PC-9 (cell line): Measurements from ENCODE around the gene CIP2A. TPM values are rescaled to one million over a fixed set of nuclear protein-coding genes. Genes with fewer than 3 reads are reported as not detected.

Source experiments
- Bru-seq: library from RNA; stranded (reverse); fragments of 400-500 nt; gene quantifications from one replicate; lab custom pipeline; 2021; lab: Mats Ljungman, UMichigan
- BruChase-seq, 2 experiments: library from RNA; stranded (reverse); fragments of 400-500 nt; gene quantifications; one replicate each; lab custom pipeline; 2021; lab: Mats Ljungman, UMichigan
- BruUV-seq: library from RNA; stranded (reverse); fragments of 400-500 nt; replicated peaks from 2 replicates; lab custom pipeline; 2021; lab: Mats Ljungman, UMichigan
- CTCF ChIA-PET: fragments of 300-600 bp; sonication (Branson Sonifier 250); formaldehyde crosslinking; loops from one replicate; lab custom pipeline; 2022; ENCODE audit warnings: antibody characterized with exemption; lab: Charles Lee
- POLR2A ChIA-PET: fragments of 300-600 bp; sonication (Branson Sonifier 250); formaldehyde crosslinking; loops from one replicate; lab custom pipeline; 2022; ENCODE audit warnings: antibody characterized with exemption; ENCODE audit not compliant: unreplicated experiment; lab: Charles Lee
- DNase-seq, 2 experiments: peaks; one replicate each; pipeline versions ENCODE4 v3.0.0 to v3.0.0-alpha.2; 2015 to 2022; ENCODE audit warnings: mixed read lengths in 1 of 2
- H2AFZ ChIP-seq: fragments of 200-600 bp; sonication (generic); 2 replicates; pipeline ENCODE4 v1.8.1; 2017; ENCODE audit warnings: antibody characterized with exemption
- H3F3A ChIP-seq: fragments of 200-600 bp; sonication (generic); 2 replicates; pipeline ENCODE4 v1.8.1; 2017; ENCODE audit warnings: antibody characterized with exemption, mild to moderate bottlenecking, low read depth; ENCODE audit not compliant: insufficient read depth
- H3K27ac ChIP-seq: fragments of 200-600 bp; sonication (generic); 2 replicates; pipeline ENCODE4 v1.6.1; 2016; ENCODE audit warnings: mixed run types
- H3K27me3 ChIP-seq: fragments of 200-600 bp; sonication (generic); 2 replicates; pipeline ENCODE4 v1.6.1; 2016; ENCODE audit warnings: low read depth, mixed run types; ENCODE audit not compliant: insufficient read depth
- H3K36me3 ChIP-seq: fragments of 200-600 bp; sonication (generic); 2 replicates; pipeline ENCODE4 v1.6.1; 2016; ENCODE audit warnings: low read depth, mixed run types
- H3K4me1 ChIP-seq: fragments of 200-600 bp; sonication (generic); replicated peaks from 2 replicates; pipeline ENCODE4 v1.6.1; 2016; ENCODE audit warnings: mixed run types; ENCODE audit not compliant: insufficient read depth
- H3K4me2 ChIP-seq: fragments of 200-600 bp; sonication (generic); 2 replicates; pipeline ENCODE4 v1.6.1; 2017; ENCODE audit warnings: mixed run types
- H3K4me3 ChIP-seq: fragments of 200-600 bp; sonication (generic); 2 replicates; pipeline ENCODE4 v1.6.1; 2016; ENCODE audit warnings: mixed run types
- H3K79me2 ChIP-seq: fragments of 200-600 bp; sonication (generic); 2 replicates; pipeline ENCODE4 v1.6.1; 2017; ENCODE audit warnings: low read depth, mixed run types
- H3K9me2 ChIP-seq: fragments of 200-600 bp; sonication (generic); 2 replicates; pipeline ENCODE4 v1.8.1; 2017; ENCODE audit warnings: mild to moderate bottlenecking; ENCODE audit not compliant: insufficient read depth
- H3K9me3 ChIP-seq: fragments of 200-600 bp; sonication (generic); 2 replicates; pipeline ENCODE4 v1.8.1; 2016; ENCODE audit warnings: low read depth; ENCODE audit not compliant: insufficient read depth
- H4K20me1 ChIP-seq: fragments of 200-600 bp; sonication (generic); 2 replicates; pipeline ENCODE4 v1.8.1; 2017; ENCODE audit not compliant: insufficient read depth
- CTCF ChIP-seq: fragments of 200-600 bp; sonication (generic); conservative IDR thresholded peaks from 2 replicates; pipeline ENCODE4 v1.6.1; 2017; ENCODE audit warnings: mixed run types, antibody characterized with exemption, mild to moderate bottlenecking, moderate library complexity
- EZH2 ChIP-seq: fragments of 200-600 bp; sonication (generic); IDR thresholded peaks from 2 replicates; pipeline ENCODE4 v1.8.0; 2017; ENCODE audit warnings: antibody characterized with exemption, low read depth
- intact Hi-C: fragments of 100-400 bp; cut with micrococcal nuclease; formaldehyde crosslinking; loops from one replicate; pipeline ENCODE4 v1.10.0; 2022; ENCODE audit not compliant: unreplicated experiment
- long read RNA-seq: library from polyadenylated mRNA; stranded (forward); transcript quantifications from one replicate; pipeline ENCODE4 v2.0.0, GENCODE V29; 2022
- total RNA-seq: library from RNA; stranded (reverse); gene quantifications from 2 replicates; pipeline ENCODE4 v1.2.3, GENCODE V29; 2021

CIP2A gene
- 40.6 and 41.1 TPM in 2 replicates for total RNA-seq
- Bru-seq, nascent RNA, result percentile 95 among the genes with signal in this experiment
- BruChase-seq, experiment 1, labeled RNA remaining after a 2-hour chase, result percentile 93 among the genes with signal in this experiment
- BruChase-seq, experiment 2, labeled RNA remaining after a 6-hour chase, result percentile 89 among the genes with signal in this experiment
- long read RNA-seq, full-length matches to known transcripts, result 2 of 16 reads
- long read RNA-seq, partial matches to known transcripts, result 12 of 16 reads
- long read RNA-seq, other reads (novel, unspliced or antisense), result 2 of 16 reads

DNA sequence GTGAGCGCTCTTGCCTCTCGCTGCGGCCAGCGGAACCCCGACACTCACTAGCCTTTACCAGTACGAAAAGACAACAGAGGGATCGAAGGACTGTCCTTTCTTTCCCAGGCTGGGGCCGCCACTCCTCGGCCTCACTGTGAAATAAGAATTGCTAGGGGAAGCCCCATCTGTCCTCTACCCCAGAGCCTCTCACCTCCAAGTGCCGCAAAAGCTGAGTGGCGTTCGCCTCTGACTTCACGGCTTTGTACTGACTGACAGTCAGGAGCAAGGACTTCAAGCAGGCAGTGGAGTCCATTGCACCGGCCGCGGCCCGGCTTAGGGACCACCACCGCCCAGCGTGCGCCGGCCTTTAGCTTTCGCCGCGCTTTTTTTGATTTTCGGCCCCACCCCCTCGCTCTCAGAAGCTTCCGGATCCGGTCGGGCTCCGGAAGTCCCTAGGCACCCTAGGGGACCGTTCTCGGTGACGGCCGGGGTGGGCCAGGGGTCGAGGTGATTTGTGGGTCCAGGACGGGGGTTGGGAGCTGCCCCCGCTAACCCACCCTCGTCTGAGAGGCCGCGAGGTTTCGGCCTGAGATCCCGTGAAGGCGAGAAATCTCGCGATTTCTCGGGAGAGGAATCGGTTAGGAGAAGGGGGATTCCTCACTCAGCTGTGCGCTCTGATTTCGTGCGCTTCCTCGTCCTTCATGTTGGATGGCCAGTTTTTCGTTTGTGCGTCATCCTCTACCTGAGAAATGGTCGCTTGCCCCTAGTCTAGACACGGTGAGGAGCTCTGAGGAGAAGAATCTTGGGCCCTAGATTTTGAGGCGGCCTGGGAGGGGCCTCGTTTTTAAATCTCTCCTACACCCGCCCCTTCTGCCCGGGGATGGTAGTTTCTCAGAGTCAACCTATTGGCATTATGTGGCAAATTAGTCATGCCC is at the start of gene CIP2A, which contains the start of gene DZIP3:
Gene CIP2A, minus strand, starts transcription at position 358 of the 917 bp plus-strand sequence. Its CDS starts 63 bp downstream, at position 295.
Gene DZIP3, plus strand, starts transcription at position 642 of the 917 bp plus-strand sequence. CDS start 15,685 bp downstream, outside the sequence.
- Histone ChIP-seq H3K9me2 (no peaks in the 10 kb centered on the region), H3F3A (peaks cover 15% of the 10 kb centered on the region), H3K27ac (peak within 1 kb of the TSS; percentile 93), H3K4me3 (peak within 1 kb of the TSS; percentile 74), H3K4me1 (peaks cover 36% of the 10 kb centered on the region), H3K9me3 (no peaks in the 10 kb centered on the region), H3K27me3 (no peaks in the 10 kb centered on the region), H3K4me2 (peak within 1 kb of the TSS; percentile 79), H4K20me1 (peaks cover 3% of the 10 kb centered on the region; the same call in 1 of the 2 replicates), H3K36me3 (0 out of 2 replicates have a peak, but pooled peaks cover 8% of the 10 kb centered on the region), H2AFZ (peak within 1 kb of the TSS; percentile 95), H3K79me2 (peaks cover 66% of the 10 kb centered on the region)
- intact Hi-C loops, result loop anchor here (10.0 kb wide), 1 partner anchor 325 kb away; no protein-coding TSS in a partner anchor
- TF ChIP-seq CTCF (no peak), EZH2 (no peak)
- ChIA-PET CTCF (interaction anchor here (0.6 to 0.8 kb wide), 2 partner anchors 50 to 326 kb away, joined by 4 to 8 read pairs; no protein-coding TSS in a partner anchor), POLR2A (interaction anchor here (0.6 to 0.7 kb wide), 5 partner anchors 17 to 651 kb away, joined by 3 to 9 read pairs (median 7); no protein-coding TSS in a partner anchor)
- DNase-seq, result peak; percentile 92 to 97
- BruUV-seq, result TSS peak; percentile 64

GRCh38 chr3:108629974-108630373 is 40.7 kb upstream of the CIP2A start:
- H3K4me2 ChIP-seq, result no peak overlapping the region
- H3K4me1 ChIP-seq, result no peaks in the 10 kb centered on the region
- no peaks in the 10 kb centered on the region for H3F3A ChIP-seq
- CTCF ChIA-PET, result no interaction called here
- no peak for DNase-seq
- peaks cover 2% of the 10 kb centered on the region; the same call in 1 of the 2 replicates for H3K9me3 ChIP-seq
- POLR2A ChIA-PET, result no interaction called here
- H3K36me3 ChIP-seq, result peaks cover 1% of the 10 kb centered on the region; the same call in 1 of the 2 replicates
- H3K4me3 ChIP-seq, result no peak overlapping the region
- H4K20me1 ChIP-seq, result no peaks in the 10 kb centered on the region
- no peak overlapping the region for H2AFZ ChIP-seq
- BruUV-seq, result no TSS peak
- H3K79me2 ChIP-seq, result no peaks in the 10 kb centered on the region
- no peak for TF ChIP-seq EZH2
- no peak for TF ChIP-seq CTCF
- no peaks in the 10 kb centered on the region for H3K27me3 ChIP-seq
- H3K9me2 ChIP-seq, result no peaks in the 10 kb centered on the region
- intact Hi-C loops, result no loop called here
- no peak overlapping the region for H3K27ac ChIP-seq

DNA sequence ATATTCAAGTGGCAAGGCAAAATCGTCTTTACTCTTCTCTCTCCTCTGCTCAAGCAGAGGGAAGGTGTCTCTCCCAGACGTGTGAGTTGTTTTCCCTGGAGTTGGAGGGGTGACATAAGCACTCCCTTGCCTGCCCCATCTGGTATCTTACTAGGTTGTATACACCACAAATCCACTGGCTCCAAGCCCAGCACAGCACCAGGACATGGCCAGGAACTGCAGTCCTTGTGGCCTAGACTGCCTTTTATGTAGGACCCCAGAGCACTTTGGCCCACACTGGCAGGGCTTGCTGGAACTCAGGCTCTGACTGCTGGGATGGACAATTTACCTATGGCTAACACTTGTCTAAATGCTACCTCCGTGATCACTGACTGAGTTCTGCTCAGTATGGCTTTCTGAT is 34.3 kb upstream of the CIP2A start:
- CTCF ChIA-PET, result no interaction called here
- BruUV-seq, result no TSS peak

More for the DNA sequence above, 34.3 kb upstream of the CIP2A start:
- no peaks in the 10 kb centered on the region for H3K79me2 ChIP-seq
- no peaks in the 10 kb centered on the region for H3K9me2 ChIP-seq
- H3K27ac ChIP-seq, result no peak overlapping the region
- H3K4me1 ChIP-seq, result no peaks in the 10 kb centered on the region
- no peak overlapping the region for H3K4me3 ChIP-seq
- H3K27me3 ChIP-seq, result no peaks in the 10 kb centered on the region
- intact Hi-C loops, result no loop called here
- POLR2A ChIA-PET, result no interaction called here
- no peak overlapping the region for H3K4me2 ChIP-seq
- H2AFZ ChIP-seq, result no peak overlapping the region
- H4K20me1 ChIP-seq, result no peaks in the 10 kb centered on the region
- no peaks in the 10 kb centered on the region for H3K36me3 ChIP-seq
- H3K9me3 ChIP-seq, result no peaks in the 10 kb centered on the region
- no peak for DNase-seq
- no peak for TF ChIP-seq CTCF
- no peaks in the 10 kb centered on the region for H3F3A ChIP-seq
